ENCODE measurements around the gene LAG3. TPM values are rescaled to one million over a fixed set of nuclear protein-coding genes. Genes with fewer than 3 reads are reported as not detected.

The LAG3 gene
- total and polyA plus RNA-seq, 10 of the 15 experiments (the other 5 are each of a cell fraction or from before 2014, with no cell fraction given): 0.52 to 4.2 (median 1.0) TPM; not detected in 1

DNA sequence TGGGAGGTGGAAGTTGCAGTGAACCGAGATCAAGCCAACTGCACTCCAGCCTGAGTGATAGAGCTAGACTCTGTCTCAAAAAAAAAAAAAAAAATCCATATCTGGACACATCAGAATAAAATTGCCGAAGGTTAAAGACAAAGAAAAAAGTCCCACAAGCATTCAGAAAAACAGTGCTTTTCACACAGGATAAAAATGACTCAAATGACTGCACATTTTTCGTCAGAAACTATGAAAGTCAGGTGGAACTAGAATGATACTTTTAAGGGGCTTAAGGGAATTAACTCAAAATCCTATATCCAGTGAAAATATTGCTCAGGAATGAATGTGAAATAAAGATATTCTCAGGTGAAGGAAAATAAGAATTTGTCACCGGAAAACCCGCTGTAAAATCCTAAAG, 35.6 kb upstream of the LAG3 start:
- Histone ChIP-seq H4K20me1 (ENCODE audit: control insufficient read depth, insufficient read depth) (no peaks in the 10 kb centered on the region), H3K27me3 (replicated peaks in 1 of 2; ENCODE audit: control insufficient read depth in 2 of 2, insufficient read depth in 2 of 2, low read length in 1 of 2) (no peaks in the 10 kb centered on the region), H2AFZ (ENCODE audit: control insufficient read depth, low read depth, low read length) (no peak overlapping the region), H3K79me2 (ENCODE audit: control insufficient read depth, insufficient read depth, low read length) (no peaks in the 10 kb centered on the region), H3K36me3 (ENCODE audit: control insufficient read depth in 2 of 2, insufficient read depth in 2 of 2, low read length in 1 of 2) (no peaks in the 10 kb centered on the region), H3K9ac (ENCODE audit: control insufficient read depth, insufficient read depth, low read length) (no peak overlapping the region), H3K27ac (ENCODE audit: control insufficient read depth, insufficient read depth) (no peak overlapping the region), H3K4me2 (ENCODE audit: control insufficient read depth, insufficient read depth) (no peak overlapping the region), H3K4me3 (no peak overlapping the region), H3K4me1 (ENCODE audit: control insufficient read depth, insufficient read depth, low read length) (peaks cover 5% of the 10 kb centered on the region; the same call in 1 of the 2 replicates), H3K9me3 (replicated peaks; ENCODE audit: control insufficient read depth, insufficient read depth, low read length) (no peaks in the 10 kb centered on the region)
- no peak for DNase-seq (ENCODE audit: low read depth, low spot score)
- TF ChIP-seq MEF2B (IDR thresholded peaks at IDR 0.05; ENCODE audit: partially characterized antibody, poor library complexity, severe bottlenecking) (no peak), RAD51 (IDR thresholded peaks at IDR 0.05) (no peak), TCF12 (IDR thresholded peaks at IDR 0.05; ENCODE audit: low read depth, low read length) (no peak), MYC (IDR thresholded peaks at IDR 0.05; ENCODE audit: insufficient read depth, insufficient read length, insufficient replicate concordance, low read length, severe bottlenecking) (no peak), KDM1A (IDR thresholded peaks at IDR 0.05; ENCODE audit: borderline replicate concordance) (no peak), SIX5 (IDR thresholded peaks at IDR 0.05; ENCODE audit: low read depth, low read length, severe bottlenecking) (no peak), EP300 (IDR thresholded peaks at IDR 0.05; ENCODE audit: borderline replicate concordance in 1 of 2, control insufficient read depth in 1 of 2, low read depth in 2 of 2, low read length in 2 of 2) (no peak), POLR2AphosphoS2 (IDR thresholded peaks at IDR 0.05; ENCODE audit: low read depth, low read length) (no peak), ZSCAN29 (IDR thresholded peaks at IDR 0.05) (no peak)
- TF ChIP-seq, protein P1, sequence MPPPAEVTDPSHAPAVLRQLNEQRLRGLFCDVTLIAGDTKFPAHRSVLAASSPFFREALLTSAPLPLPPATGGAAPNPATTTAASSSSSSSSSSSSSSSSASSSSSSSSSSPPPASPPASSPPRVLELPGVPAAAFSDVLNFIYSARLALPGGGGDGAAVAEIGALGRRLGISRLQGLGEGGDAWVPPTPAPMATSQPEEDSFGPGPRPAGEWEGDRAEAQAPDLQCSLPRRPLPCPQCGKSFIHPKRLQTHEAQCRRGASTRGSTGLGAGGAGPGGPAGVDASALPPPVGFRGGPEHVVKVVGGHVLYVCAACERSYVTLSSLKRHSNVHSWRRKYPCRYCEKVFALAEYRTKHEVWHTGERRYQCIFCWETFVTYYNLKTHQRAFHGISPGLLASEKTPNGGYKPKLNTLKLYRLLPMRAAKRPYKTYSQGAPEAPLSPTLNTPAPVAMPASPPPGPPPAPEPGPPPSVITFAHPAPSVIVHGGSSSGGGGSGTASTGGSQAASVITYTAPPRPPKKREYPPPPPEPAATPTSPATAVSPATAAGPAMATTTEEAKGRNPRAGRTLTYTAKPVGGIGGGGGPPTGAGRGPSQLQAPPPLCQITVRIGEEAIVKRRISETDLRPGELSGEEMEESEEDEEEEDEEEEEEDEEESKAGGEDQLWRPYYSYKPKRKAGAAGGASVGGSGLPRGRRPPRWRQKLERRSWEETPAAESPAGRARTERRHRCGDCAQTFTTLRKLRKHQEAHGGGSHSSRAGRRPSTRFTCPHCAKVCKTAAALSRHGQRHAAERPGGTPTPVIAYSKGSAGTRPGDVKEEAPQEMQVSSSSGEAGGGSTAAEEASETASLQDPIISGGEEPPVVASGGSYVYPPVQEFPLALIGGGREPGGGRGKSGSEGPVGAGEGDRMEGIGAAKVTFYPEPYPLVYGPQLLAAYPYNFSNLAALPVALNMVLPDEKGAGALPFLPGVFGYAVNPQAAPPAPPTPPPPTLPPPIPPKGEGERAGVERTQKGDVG (CRISPR knock-in tag; IDR thresholded peaks at IDR 0.05): no peak
- TF ChIP-seq, protein P2, sequence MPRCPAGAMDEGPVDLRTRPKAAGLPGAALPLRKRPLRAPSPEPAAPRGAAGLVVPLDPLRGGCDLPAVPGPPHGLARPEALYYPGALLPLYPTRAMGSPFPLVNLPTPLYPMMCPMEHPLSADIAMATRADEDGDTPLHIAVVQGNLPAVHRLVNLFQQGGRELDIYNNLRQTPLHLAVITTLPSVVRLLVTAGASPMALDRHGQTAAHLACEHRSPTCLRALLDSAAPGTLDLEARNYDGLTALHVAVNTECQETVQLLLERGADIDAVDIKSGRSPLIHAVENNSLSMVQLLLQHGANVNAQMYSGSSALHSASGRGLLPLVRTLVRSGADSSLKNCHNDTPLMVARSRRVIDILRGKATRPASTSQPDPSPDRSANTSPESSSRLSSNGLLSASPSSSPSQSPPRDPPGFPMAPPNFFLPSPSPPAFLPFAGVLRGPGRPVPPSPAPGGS (IDR thresholded peaks at IDR 0.05; ENCODE audit: borderline replicate concordance, insufficient read depth, low read depth, low read length, poor library complexity, severe bottlenecking): no peak
- TF ChIP-seq, protein P3, sequence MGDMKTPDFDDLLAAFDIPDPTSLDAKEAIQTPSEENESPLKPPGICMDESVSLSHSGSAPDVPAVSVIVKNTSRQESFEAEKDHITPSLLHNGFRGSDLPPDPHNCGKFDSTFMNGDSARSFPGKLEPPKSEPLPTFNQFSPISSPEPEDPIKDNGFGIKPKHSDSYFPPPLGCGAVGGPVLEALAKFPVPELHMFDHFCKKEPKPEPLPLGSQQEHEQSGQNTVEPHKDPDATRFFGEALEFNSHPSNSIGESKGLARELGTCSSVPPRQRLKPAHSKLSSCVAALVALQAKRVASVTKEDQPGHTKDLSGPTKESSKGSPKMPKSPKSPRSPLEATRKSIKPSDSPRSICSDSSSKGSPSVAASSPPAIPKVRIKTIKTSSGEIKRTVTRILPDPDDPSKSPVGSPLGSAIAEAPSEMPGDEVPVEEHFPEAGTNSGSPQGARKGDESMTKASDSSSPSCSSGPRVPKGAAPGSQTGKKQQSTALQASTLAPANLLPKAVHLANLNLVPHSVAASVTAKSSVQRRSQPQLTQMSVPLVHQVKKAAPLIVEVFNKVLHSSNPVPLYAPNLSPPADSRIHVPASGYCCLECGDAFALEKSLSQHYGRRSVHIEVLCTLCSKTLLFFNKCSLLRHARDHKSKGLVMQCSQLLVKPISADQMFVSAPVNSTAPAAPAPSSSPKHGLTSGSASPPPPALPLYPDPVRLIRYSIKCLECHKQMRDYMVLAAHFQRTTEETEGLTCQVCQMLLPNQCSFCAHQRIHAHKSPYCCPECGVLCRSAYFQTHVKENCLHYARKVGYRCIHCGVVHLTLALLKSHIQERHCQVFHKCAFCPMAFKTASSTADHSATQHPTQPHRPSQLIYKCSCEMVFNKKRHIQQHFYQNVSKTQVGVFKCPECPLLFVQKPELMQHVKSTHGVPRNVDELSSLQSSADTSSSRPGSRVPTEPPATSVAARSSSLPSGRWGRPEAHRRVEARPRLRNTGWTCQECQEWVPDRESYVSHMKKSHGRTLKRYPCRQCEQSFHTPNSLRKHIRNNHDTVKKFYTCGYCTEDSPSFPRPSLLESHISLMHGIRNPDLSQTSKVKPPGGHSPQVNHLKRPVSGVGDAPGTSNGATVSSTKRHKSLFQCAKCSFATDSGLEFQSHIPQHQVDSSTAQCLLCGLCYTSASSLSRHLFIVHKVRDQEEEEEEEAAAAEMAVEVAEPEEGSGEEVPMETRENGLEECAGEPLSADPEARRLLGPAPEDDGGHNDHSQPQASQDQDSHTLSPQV (IDR thresholded peaks at IDR 0.05): no peak
- RAD21 ChIA-PET (ENCODE audit: unreplicated experiment): interaction anchor here (1.7 kb wide), 1 partner anchor 16 kb away, joined by 6 read pairs; the partner anchor contains the start of gene MLF2
- intact Hi-C loops (cut with micrococcal nuclease; ENCODE audit: unreplicated experiment): loop anchor here (5.0 kb wide), 2 partner anchors 41 to 91 kb away; partner anchors contain the start of gene P3H3
- ATAC-seq: no peak
- SMC1A ChIA-PET (ENCODE audit: uncharacterized antibody, unreplicated experiment): interaction anchor here (0.7 to 1.2 kb wide), 4 partner anchors 8 to 186 kb away, joined by 3 read pairs; no protein-coding TSS in a partner anchor
- 82% methylated on average over 5 of the region's 5 CpGs for WGBS (ENCODE audit: insufficient coverage, insufficient replicate concordance, low lambda C conversion rate, missing lambda C conversion rate)
- CTCF ChIA-PET: interaction anchor here (0.6 to 4.7 kb wide), 10 partner anchors 9 to 98 kb away, joined by 3 to 23 read pairs (median 4); partner anchors contain the start of genes COPS7A and MLF2
- BruUV-seq (replicated peaks): no TSS peak
- FAIRE-seq: no peak
- in situ Hi-C loops (cut with MboI): no loop called here
- POLR2A ChIA-PET: interaction anchor here (2.1 kb wide), 1 partner anchor 16 kb away, joined by 6 read pairs; the partner anchor contains the start of gene MLF2

Measured in GM12878 (cell line).